HFF-Myc (cell line): ENCODE data around the gene CAMK2A.
"Not testable (repeated sequence)": the region's sequence is repeated elsewhere in the genome, so short reads cannot be mapped to it uniquely, and the experiment has no call there.

Experiments
- DNase-seq: peaks from one replicate; pipeline ENCODE4 v3.0.0-alpha.2; 2011; ENCODE audit warnings: low read depth; ENCODE audit errors: extremely low read depth
- H3K4me3 ChIP-seq: replicated peaks from 2 replicates; pipeline ENCODE4 v1.5.1; 2011; ENCODE audit warnings: low read depth, mild to moderate bottlenecking, control low read depth, low read length
- CTCF ChIP-seq: IDR thresholded peaks from 2 replicates; pipeline ENCODE4 v1.5.1; 2012; ENCODE audit warnings: mild to moderate bottlenecking, low read depth, low read length, control low read depth; ENCODE audit errors: missing control alignments

CAMK2A gene

DNA sequence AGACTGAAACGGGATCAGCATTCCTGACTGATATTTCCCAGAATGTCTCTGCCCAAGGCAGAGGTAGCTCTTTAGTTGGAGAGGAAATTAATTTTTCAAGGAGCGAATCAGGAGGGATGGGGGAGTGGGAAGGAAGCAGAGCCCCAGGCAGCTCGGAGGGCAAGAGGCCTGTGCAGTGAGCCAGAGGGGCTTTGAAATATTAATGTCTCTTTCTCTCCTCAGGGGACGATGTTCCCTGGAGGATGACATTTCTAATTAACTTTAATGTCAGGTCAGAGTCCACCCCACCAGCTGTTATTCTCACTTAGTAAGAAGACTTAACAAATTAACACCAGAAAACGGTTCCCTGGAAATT, 54.1 kb downstream of the CAMK2A start:
- TF ChIP-seq CTCF: no peak
- no peak overlapping the region for H3K4me3 ChIP-seq
- no peak for DNase-seq

- no peak for TF ChIP-seq CTCF
- no peak for DNase-seq
- no peak overlapping the region for H3K4me3 ChIP-seq
Observed at GRCh38 chr5:150234576-150235499, 54.7 kb downstream of the CAMK2A start.

DNA sequence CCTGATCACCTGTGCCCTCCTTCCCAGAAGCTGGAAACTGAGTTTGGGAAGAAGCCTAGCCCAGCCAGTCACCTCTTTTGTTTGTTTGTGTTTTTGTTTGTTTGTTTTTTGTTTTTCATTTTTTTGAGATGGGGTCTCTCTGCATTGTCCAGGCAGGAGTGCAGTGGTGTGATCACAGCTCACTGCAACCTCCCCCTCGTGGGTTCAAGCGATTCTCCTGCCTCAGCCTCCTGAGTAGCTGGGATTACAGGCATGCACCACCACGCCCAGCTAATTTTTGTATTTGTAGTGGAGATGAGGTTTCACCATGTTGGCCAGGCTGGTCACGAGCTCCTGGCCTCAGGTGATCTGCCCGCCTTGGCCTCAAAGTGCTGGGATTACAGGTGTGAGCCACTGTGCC, 55.9 kb downstream of the CAMK2A start:
- DNase-seq, H3K4me3 ChIP-seq: not testable (repeated sequence)

DNA sequence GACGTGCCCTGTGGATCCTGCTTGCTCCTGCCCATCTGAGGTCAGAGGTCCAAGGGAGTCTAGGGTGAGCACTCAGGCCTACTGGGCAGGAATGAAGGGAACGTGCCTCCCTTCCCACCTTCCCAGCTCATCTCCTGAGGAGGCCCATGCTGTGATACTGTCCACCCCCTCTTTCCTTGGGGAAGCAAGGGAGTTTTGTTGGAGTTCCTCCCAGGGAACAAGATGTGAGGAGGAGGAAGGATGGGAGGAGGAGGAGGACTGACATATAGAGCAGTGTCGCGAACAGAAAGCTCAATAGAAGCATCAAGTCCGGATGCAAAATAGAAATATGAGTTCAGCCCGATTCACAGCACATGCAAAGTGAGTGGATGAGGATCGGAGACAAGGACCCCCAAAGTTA, 58.7 kb downstream of the CAMK2A start:
- TF ChIP-seq CTCF: no peak
- no peak overlapping the region for H3K4me3 ChIP-seq
- DNase-seq: no peak

GRCh38 chr5:150229571-150229970, 60.0 kb downstream of the CAMK2A start:
- no peak for DNase-seq
- H3K4me3 ChIP-seq: no peak overlapping the region

DNA sequence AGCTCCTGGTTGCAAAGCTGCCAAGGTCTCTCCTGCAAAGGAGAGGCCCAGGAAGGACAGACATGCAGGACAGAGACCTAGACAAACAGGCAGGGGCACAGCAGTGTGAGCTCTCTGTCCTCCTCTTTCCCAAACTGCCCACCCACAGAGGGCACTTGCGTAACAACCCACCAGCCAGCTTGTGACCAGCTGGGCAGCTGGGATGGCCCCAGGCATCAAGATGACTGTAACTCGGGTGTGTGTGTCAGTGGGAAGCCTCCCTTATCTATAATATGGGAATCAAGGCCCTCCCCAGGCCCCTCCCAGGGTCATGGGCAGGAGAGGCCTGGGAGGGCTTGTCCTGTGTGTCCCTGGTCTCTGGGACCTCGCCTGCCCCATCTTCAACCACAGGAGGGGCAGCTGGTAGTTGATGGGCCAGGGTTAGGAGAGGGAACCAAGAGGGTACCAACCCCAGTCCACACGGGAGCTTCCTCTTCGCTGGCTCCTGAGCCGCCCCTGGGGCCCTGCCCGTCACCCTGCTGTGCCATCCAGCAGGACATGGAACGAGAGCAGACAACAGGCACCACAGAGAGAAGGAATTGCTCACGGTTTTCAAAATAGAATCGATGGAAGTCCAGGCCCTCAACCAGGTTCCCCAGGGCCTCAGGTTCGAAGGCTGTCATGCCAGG, 61.8 kb downstream of the CAMK2A start:
- DNase-seq: no peak
- no peak overlapping the region for H3K4me3 ChIP-seq
- TF ChIP-seq CTCF: no peak

More at GRCh38 chr5:150229571-150229970, 60.0 kb downstream of the CAMK2A start:
- TF ChIP-seq CTCF: no peak

DNA sequence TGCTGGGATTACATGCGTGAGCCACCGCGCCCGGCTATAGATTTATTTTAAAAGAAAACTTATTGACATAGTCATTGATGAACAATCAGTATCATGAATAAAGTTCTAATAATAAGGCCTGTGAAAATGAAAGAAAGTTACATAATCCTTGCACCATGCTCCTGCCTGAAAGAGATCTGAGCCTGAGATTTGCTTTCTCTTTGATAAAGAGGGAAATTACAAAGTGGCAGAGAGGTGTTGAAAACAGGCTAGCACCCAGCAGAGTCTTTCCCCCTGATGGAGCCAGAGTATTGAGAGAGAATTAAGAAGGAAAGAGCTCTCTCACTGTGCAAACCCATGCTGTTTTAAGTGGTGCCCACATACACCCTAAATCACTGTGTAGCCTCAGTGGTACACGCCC, 62.5 kb downstream of the CAMK2A start:
- no peak for TF ChIP-seq CTCF
- H3K4me3 ChIP-seq: no peak overlapping the region
- DNase-seq: no peak
